ENCODE results near the gene ANKS1B.
"Not testable (repeated sequence)": the region's sequence is repeated elsewhere in the genome, so short reads cannot be mapped to it uniquely, and the experiment has no call there.

Gene ANKS1B

DNA sequence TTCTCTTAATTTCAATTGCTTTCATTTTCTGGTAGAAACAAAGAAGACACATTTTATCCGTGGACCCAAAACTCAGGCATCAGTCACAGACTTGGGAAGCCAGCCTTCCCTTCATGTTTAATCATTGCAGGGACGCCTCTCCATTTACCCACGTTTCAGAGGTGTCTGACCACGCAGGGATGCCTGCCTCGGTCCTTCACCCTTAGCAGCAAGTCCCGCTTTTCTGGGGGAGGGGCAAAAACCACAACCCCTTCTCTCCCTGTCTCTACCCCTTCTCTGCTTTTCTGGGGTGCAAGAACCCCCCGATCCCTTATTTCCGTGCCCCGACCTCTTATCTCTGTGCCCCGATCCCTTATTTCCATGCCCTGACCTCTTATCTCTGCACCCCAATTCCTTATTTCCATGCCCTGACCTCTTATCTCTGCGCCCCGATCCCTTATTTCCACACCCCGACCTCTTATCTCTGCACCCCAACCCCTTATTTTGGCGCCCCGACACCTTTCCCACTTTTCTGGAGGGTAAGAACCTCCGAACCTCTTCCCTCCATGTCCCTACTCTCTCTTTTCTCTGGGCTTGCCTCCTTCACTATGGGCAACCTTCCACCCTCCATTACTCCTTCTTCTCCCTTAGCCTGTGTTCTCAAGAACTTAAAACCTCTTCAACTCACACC is 268.8 kb downstream of the ANKS1B start:
- H3K79me2 ChIP-seq (ENCODE audit: insufficient read depth, low read depth); H3K27ac ChIP-seq; H3K4me2 ChIP-seq; H4K20me1 ChIP-seq (ENCODE audit: insufficient read depth); H3K4me3 ChIP-seq (IDR thresholded peaks at IDR 0.05; ENCODE audit: insufficient read depth, low read depth, low read length); H3K27me3 ChIP-seq (ENCODE audit: insufficient read depth, low read depth); H3K9ac ChIP-seq; H3K36me3 ChIP-seq (ENCODE audit: insufficient read depth); H3K4me1 ChIP-seq (ENCODE audit: low read depth, poor library complexity, severe bottlenecking); H2AFZ ChIP-seq (ENCODE audit: low read depth): not testable (repeated sequence)

DNA sequence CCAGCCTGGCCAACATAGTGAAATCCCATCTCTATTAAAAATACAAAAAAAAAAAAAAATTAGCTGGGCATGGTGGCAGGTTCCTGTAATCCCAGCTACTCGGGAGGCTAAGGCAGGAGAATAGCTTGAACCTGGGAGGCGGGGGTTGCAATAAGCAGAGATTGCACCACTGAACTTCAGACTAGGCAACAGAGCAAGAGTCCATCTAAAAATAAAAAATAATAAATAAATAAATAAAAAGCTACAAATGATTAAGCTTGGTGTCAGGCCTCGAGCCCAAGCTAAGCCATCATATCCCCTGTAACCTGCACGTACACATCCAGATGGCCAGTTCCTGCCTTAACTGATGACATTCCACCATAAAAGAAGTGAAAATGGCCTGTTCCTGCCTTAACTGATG is 269.8 kb downstream of the ANKS1B start:
- not testable (repeated sequence) for H3K36me3 ChIP-seq (ENCODE audit: insufficient read depth); H3K27me3 ChIP-seq (ENCODE audit: insufficient read depth, low read depth); H3K4me2 ChIP-seq

DNA sequence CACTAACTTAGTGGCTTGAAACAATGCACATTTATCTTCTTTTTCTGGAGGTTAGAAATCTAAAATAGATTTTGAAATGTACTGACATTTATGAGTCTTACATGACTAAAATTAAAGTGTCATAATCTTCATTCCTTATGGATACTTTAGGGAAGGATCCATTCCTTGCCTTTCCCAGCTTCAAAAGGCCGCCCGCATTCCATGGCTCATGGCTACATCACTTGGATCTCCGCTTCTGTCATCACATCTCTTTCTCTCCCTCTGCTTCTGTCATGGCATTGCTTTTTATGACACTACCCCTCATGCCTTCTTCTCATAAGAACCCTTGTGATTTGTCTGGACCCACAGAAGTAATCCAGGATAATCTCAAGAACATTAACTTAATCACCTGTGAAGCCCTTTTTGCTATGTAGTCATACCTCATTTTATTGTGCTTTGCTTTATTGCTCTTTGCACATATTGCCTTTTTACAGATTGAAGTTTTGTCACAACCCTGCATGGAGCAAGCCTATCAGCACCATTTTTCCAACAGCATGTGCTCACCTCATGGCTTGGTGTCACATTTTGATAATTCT is 270.7 kb downstream of the ANKS1B start:
- Histone ChIP-seq H3K4me2 (no peak overlapping the region), H3K36me3 (ENCODE audit: insufficient read depth) (no peaks in the 10 kb centered on the region), H3K27me3 (ENCODE audit: insufficient read depth, low read depth) (no peaks in the 10 kb centered on the region), H4K20me1 (ENCODE audit: insufficient read depth) (no peaks in the 10 kb centered on the region), H3K4me1 (ENCODE audit: low read depth, poor library complexity, severe bottlenecking) (no peaks in the 10 kb centered on the region), H3K79me2 (ENCODE audit: insufficient read depth, low read depth) (no peaks in the 10 kb centered on the region), H3K9ac (no peak overlapping the region), H2AFZ (ENCODE audit: low read depth) (no peak overlapping the region), H3K4me3 (IDR thresholded peaks at IDR 0.05; ENCODE audit: insufficient read depth, low read depth, low read length) (no peak overlapping the region), H3K27ac (no peak overlapping the region)
- TF ChIP-seq, protein P1, sequence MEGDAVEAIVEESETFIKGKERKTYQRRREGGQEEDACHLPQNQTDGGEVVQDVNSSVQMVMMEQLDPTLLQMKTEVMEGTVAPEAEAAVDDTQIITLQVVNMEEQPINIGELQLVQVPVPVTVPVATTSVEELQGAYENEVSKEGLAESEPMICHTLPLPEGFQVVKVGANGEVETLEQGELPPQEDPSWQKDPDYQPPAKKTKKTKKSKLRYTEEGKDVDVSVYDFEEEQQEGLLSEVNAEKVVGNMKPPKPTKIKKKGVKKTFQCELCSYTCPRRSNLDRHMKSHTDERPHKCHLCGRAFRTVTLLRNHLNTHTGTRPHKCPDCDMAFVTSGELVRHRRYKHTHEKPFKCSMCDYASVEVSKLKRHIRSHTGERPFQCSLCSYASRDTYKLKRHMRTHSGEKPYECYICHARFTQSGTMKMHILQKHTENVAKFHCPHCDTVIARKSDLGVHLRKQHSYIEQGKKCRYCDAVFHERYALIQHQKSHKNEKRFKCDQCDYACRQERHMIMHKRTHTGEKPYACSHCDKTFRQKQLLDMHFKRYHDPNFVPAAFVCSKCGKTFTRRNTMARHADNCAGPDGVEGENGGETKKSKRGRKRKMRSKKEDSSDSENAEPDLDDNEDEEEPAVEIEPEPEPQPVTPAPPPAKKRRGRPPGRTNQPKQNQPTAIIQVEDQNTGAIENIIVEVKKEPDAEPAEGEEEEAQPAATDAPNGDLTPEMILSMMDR (conservative IDR thresholded peaks at IDR 0.05; ENCODE audit: low read depth, low read length), result no peak

More for the DNA sequence above, 269.8 kb downstream of the ANKS1B start:
- H4K20me1 ChIP-seq (ENCODE audit: insufficient read depth); H2AFZ ChIP-seq (ENCODE audit: low read depth); H3K27ac ChIP-seq; H3K9ac ChIP-seq; H3K79me2 ChIP-seq (ENCODE audit: insufficient read depth, low read depth); H3K4me1 ChIP-seq (ENCODE audit: low read depth, poor library complexity, severe bottlenecking); H3K4me3 ChIP-seq (IDR thresholded peaks at IDR 0.05; ENCODE audit: insufficient read depth, low read depth, low read length): not testable (repeated sequence)

DNA sequence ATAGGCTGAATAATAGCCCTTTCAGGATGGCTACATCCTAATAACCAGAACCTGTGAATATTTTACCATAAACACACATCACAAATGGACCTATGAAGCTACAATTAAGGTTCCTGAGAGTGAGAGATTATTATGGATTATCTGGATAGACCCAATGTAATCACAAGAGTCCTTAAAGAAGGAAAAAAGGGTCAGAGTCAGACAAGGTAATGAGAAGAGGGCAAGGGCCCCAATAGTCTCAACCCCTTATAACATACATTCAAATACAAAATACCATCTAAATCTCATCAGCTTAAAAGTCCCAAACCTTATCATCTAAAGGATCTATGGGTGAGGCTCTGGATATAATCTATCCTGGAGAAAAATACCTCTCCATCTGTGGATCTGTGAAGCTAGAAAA is 272.5 kb downstream of the ANKS1B start:
- Histone ChIP-seq H3K36me3 (ENCODE audit: insufficient read depth) (no peaks in the 10 kb centered on the region), H3K79me2 (ENCODE audit: insufficient read depth, low read depth) (no peaks in the 10 kb centered on the region)
- TF ChIP-seq, protein P1 (conservative IDR thresholded peaks at IDR 0.05; ENCODE audit: low read depth, low read length), result no peak

DNA sequence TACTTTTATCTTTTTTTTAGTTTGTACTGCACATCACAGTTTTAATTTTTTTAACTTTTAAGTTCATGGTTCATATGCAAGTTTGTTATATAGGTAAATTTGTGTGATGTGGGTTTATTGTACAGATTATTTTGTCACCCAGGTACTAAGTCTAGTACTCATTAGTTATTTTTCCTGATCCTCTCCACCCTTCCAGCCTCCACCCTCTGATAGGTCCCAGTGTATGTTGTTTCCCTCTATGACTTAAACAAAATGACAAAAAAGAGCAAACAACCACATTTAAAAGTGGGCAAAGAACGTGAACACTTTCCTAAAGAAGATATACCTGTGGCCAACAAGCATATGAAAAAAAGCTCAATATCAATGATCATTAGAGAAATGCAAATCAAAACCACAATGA is 273.5 kb downstream of the ANKS1B start:
- Histone ChIP-seq H2AFZ (ENCODE audit: low read depth) (no peak overlapping the region), H3K27me3 (ENCODE audit: insufficient read depth, low read depth) (no peaks in the 10 kb centered on the region), H3K36me3 (ENCODE audit: insufficient read depth) (no peaks in the 10 kb centered on the region), H3K9ac (no peak overlapping the region), H3K27ac (no peak overlapping the region), H3K4me1 (ENCODE audit: low read depth, poor library complexity, severe bottlenecking) (no peaks in the 10 kb centered on the region), H3K79me2 (ENCODE audit: insufficient read depth, low read depth) (no peaks in the 10 kb centered on the region), H4K20me1 (ENCODE audit: insufficient read depth) (no peaks in the 10 kb centered on the region), H3K4me3 (IDR thresholded peaks at IDR 0.05; ENCODE audit: insufficient read depth, low read depth, low read length) (no peak overlapping the region), H3K4me2 (no peak overlapping the region)
- TF ChIP-seq, protein P1 (conservative IDR thresholded peaks at IDR 0.05; ENCODE audit: low read depth, low read length), result no peak

More for the DNA sequence above, 272.5 kb downstream of the ANKS1B start:
- Histone ChIP-seq H3K27ac (no peak overlapping the region), H3K4me1 (ENCODE audit: low read depth, poor library complexity, severe bottlenecking) (no peaks in the 10 kb centered on the region), H3K4me3 (IDR thresholded peaks at IDR 0.05; ENCODE audit: insufficient read depth, low read depth, low read length) (no peak overlapping the region), H3K27me3 (ENCODE audit: insufficient read depth, low read depth) (no peaks in the 10 kb centered on the region), H3K4me2 (no peak overlapping the region), H2AFZ (ENCODE audit: low read depth) (no peak overlapping the region), H3K9ac (no peak overlapping the region), H4K20me1 (ENCODE audit: insufficient read depth) (no peaks in the 10 kb centered on the region)
